NCI-H2196 treated with DMSO at 0.1 percent for 48 hours (cell line): ENCODE data around the gene OR10R2.

Source experiments
- DNase-seq: peaks from one replicate; lab custom pipeline; 2025; ENCODE audit not compliant: unreplicated experiment; lab: John Stamatoyannopoulos, UW

The OR10R2 gene

DNA sequence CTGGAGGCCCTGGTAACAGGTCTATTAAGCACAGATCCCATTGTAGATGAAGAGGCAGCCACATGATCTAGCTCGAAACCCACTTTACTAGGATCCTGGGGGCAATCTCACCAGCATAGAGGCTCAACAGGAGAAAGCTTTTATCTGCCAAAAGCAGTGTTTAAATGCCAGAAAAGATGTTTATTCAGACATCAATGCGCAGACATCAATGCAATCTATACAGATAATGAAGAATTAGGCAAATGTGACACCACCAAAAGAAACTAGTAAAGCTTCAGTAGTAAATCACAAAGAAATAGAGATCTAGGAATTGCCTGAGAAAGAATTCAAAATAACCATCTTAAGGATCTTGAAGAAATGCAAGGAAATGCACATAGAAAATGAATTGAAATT, 49.6 kb downstream of the OR10R2 start:
- DNase-seq: no peak

DNA sequence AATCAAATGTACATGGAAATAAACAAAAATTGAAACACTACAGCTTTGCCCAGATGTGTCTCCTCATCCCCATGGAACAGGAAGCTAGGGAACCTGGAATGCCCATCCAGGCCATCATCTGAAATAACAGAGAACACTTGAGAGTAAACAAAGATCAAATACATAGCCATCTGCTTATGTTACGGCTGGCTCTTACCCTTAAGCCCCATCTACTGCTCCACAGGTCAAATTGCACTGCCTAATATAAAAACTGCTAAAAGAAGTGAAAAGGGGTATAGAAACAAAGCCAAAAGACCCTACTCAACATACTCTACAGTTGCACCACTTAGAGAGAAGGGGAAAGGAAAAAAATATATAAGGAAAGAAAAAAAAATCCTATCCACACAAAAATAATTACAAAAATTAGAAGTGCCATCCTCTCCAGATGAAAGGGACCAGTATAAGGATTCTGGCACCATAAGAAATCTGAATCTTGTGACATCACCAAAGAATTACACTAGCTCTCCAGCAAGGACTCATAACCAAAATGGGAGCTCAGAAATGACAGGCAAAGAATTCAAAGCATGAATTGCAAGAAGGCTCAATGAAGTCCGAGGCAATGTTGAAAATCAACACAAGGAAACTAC, 55.3 kb downstream of the OR10R2 start:
- DNase-seq: no peak
